CD14-positive monocyte (primary cell): Measurements from ENCODE around the gene GPC5. TPM values are rescaled to one million over a fixed set of nuclear protein-coding genes. Genes with fewer than 3 reads are reported as not detected.

Experiments used
- DNase-seq, 3 donors: peaks; one replicate each; pipeline ENCODE4 v3.0.0-alpha.2; 2011 to 2022
- H2AFZ ChIP-seq: 2 replicates; pipeline ENCODE4 v1.6.0; 2012; ENCODE audit warnings: mild to moderate bottlenecking, low read depth, low read length, inconsistent platforms; ENCODE audit not compliant: insufficient read depth, poor library complexity, severe bottlenecking
- H3K27ac ChIP-seq, 2 donors: 1 replicate in 1 of 2; 2 replicates in 1 of 2; pipeline ENCODE4 v1.5.1; 2012 to 2013; ENCODE audit warnings: low read length in 2 of 2, control low read depth in 1 of 2, inconsistent platforms in 1 of 2, low read depth in 1 of 2, mild to moderate bottlenecking in 1 of 2
- H3K27me3 ChIP-seq, 2 donors: one replicate each; pipeline versions ENCODE4 v1.6.0 to v1.6.1; 2011 to 2013; ENCODE audit warnings: low read length in 2 of 2; ENCODE audit not compliant: control insufficient read depth in 2 of 2, insufficient read depth in 2 of 2
- H3K36me3 ChIP-seq, 2 donors: replicated peaks in 1 of 2; 1 replicate in 1 of 2; 2 replicates in 1 of 2; pipeline versions ENCODE4 v1.5.1 to v1.6.1; 2012 to 2013; ENCODE audit warnings: low read length in 2 of 2, control low read depth in 1 of 2, inconsistent platforms in 1 of 2, mild to moderate bottlenecking in 1 of 2; ENCODE audit not compliant: insufficient read depth in 2 of 2, control insufficient read depth in 1 of 2
- H3K4me1 ChIP-seq, 2 donors: 1 replicate in 1 of 2; 2 replicates in 1 of 2; pipeline versions ENCODE4 v1.5.1 to v1.6.1; 2012 to 2013; ENCODE audit warnings: low read length in 2 of 2, control low read depth in 1 of 2, inconsistent platforms in 1 of 2, mild to moderate bottlenecking in 1 of 2, moderate library complexity in 1 of 2; ENCODE audit not compliant: insufficient read depth in 2 of 2, control insufficient read depth in 1 of 2
- H3K4me2 ChIP-seq: replicated peaks from 2 replicates; pipeline ENCODE3; 2012; ENCODE audit warnings: low read length, moderate library complexity, mild to moderate bottlenecking; ENCODE audit not compliant: poor library complexity, severe bottlenecking; ENCODE audit errors: extremely low read depth
- H3K4me3 ChIP-seq, 3 experiments: fragments of 200-600 bp in 1 of 3; sonication (generic) in 1 of 3; replicated peaks in 1 of 3; 1 replicate in 2 of 3; 2 replicates in 1 of 3; pipeline ENCODE4 v1.5.1; 2011 to 2013; ENCODE audit warnings: low read length in 3 of 3, mild to moderate bottlenecking in 3 of 3, control low read depth in 2 of 3, low read depth in 2 of 3, inconsistent platforms in 1 of 3, moderate library complexity in 1 of 3
- H3K79me2 ChIP-seq: 2 replicates; pipeline ENCODE4 v1.6.0; 2012; ENCODE audit warnings: mild to moderate bottlenecking, control low read depth, inconsistent platforms, low read length, moderate library complexity; ENCODE audit not compliant: insufficient read depth
- H3K9ac ChIP-seq: 2 replicates; pipeline ENCODE4 v1.6.0; 2017; ENCODE audit warnings: low read length, mild to moderate bottlenecking; ENCODE audit not compliant: insufficient read depth, poor library complexity, severe bottlenecking
- H3K9me3 ChIP-seq, 2 donors: replicated peaks in 1 of 2; 1 replicate in 1 of 2; 2 replicates in 1 of 2; pipeline versions ENCODE4 v1.5.1 to v1.6.1; 2012 to 2013; ENCODE audit warnings: low read length in 2 of 2, control low read depth in 1 of 2; ENCODE audit not compliant: control insufficient read depth in 1 of 2, insufficient read depth in 1 of 2
- H4K20me1 ChIP-seq: 2 replicates; pipeline ENCODE4 v1.6.0; 2012; ENCODE audit warnings: mild to moderate bottlenecking, low read length, control low read depth, moderate library complexity; ENCODE audit not compliant: insufficient read depth
- H3K27ac Mint-ChIP-seq, 7 donors: one replicate each; pipeline ENCODE4 v1.8.0; 2020; ENCODE audit warnings: mild to moderate bottlenecking in 7 of 7, mixed read lengths in 7 of 7, moderate library complexity in 6 of 7, inconsistent platforms in 2 of 7
- H3K27me3 Mint-ChIP-seq, 3 donors: one replicate each; pipeline ENCODE4 v1.8.0; 2021 to 2022; ENCODE audit warnings: low read depth in 3 of 3, mild to moderate bottlenecking in 3 of 3, mixed read lengths in 3 of 3, moderate library complexity in 3 of 3, inconsistent platforms in 1 of 3
- H3K36me3 Mint-ChIP-seq, 2 donors: one replicate each; pipeline ENCODE4 v1.8.0; 2020; ENCODE audit warnings: mixed read lengths in 2 of 2, inconsistent platforms in 1 of 2, mild to moderate bottlenecking in 1 of 2
- H3K4me1 Mint-ChIP-seq: one replicate; pipeline ENCODE4 v1.8.0; 2020; ENCODE audit warnings: mild to moderate bottlenecking, mixed read lengths
- H3K4me3 Mint-ChIP-seq, 2 donors: one replicate each; pipeline ENCODE4 v1.8.0; 2020; ENCODE audit warnings: mild to moderate bottlenecking in 2 of 2, mixed read lengths in 2 of 2, moderate library complexity in 1 of 2
- H3K9me3 Mint-ChIP-seq, 7 donors: one replicate each; pipeline ENCODE4 v1.8.0; 2020 to 2022; ENCODE audit warnings: mixed read lengths in 7 of 7, mild to moderate bottlenecking in 6 of 7, moderate library complexity in 6 of 7, inconsistent platforms in 2 of 7
- WGBS: methylation state at CpG from one replicate; pipeline ENCODE4 v1.1.5; 2013; ENCODE audit warnings: missing lambda C conversion rate; ENCODE audit not compliant: insufficient coverage; 5-methylcytosine and 5-hydroxymethylcytosine counted together
- intact Hi-C, 2 donors: fragments of 100-400 bp; cut with micrococcal nuclease; formaldehyde crosslinking; loops; one replicate each; pipeline versions ENCODE4 v1.15.0 to v1.15.1; 2023
- polyA plus RNA-seq, 3 donors: library from polyadenylated mRNA; depleted of rRNA in 1 of 3; unstranded in 2 of 3; stranded (reverse) in 1 of 3; fragments of 300-500 nt in 2 of 3; fragments of >200 nt in 1 of 3; fragmentation: Illumina TruSeq in 2 of 3; gene quantifications; 1 replicate in 2 of 3; 2 replicates in 1 of 3; pipeline ENCODE4 v1.2.3, GENCODE V29; 2012 to 2021
- TF ChIP-seq, protein P1 (sequence below): fragments of 200-600 bp; IDR thresholded peaks from one replicate; pipeline ENCODE4 v1.8.0; 2022; ENCODE audit warnings: antibody characterized with exemption, mild to moderate bottlenecking

GPC5 gene
- polyA plus RNA-seq, 3 donors = not detected

DNA sequence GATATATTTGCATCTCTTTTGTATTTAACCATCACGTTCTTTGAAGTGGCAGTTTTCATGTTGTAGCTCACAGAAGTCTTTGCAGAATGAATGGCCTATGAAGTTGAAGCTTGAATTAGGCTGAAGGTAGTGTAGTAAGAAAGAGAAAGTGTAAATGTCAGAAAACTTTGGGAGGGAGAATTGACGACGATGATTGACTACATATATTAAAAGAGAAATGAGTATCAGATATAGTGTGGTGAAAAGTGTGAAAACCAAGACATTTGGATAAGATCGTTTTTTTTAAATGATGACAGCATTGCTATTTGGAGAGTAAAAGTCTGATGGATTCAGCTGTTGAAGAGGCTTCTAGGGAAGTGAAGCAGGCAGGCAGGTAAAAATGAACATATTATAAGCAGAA lies 14.6 kb upstream of the GPC5 start:
- no peak overlapping the region for H3K4me2 ChIP-seq
- H3K9me3 ChIP-seq = no peaks in the 10 kb centered on the region
- Mint-ChIP-seq H3K36me3 (no peaks in the 10 kb centered on the region), H3K4me1 (no peaks in the 10 kb centered on the region), H3K27me3 (peaks cover 0 to 5% (median 0%) of the 10 kb centered on the region in 3 donors), H3K9me3 (no peaks in the 10 kb centered on the region), H3K4me3 (no peak overlapping the region), H3K27ac (no peak overlapping the region)
- no peak for DNase-seq
- H3K27me3 ChIP-seq = no peaks in the 10 kb centered on the region
- no peaks in the 10 kb centered on the region for H3K36me3 ChIP-seq
- no peak overlapping the region for H2AFZ ChIP-seq
- no peak overlapping the region for H3K27ac ChIP-seq
- TF ChIP-seq, protein P1, sequence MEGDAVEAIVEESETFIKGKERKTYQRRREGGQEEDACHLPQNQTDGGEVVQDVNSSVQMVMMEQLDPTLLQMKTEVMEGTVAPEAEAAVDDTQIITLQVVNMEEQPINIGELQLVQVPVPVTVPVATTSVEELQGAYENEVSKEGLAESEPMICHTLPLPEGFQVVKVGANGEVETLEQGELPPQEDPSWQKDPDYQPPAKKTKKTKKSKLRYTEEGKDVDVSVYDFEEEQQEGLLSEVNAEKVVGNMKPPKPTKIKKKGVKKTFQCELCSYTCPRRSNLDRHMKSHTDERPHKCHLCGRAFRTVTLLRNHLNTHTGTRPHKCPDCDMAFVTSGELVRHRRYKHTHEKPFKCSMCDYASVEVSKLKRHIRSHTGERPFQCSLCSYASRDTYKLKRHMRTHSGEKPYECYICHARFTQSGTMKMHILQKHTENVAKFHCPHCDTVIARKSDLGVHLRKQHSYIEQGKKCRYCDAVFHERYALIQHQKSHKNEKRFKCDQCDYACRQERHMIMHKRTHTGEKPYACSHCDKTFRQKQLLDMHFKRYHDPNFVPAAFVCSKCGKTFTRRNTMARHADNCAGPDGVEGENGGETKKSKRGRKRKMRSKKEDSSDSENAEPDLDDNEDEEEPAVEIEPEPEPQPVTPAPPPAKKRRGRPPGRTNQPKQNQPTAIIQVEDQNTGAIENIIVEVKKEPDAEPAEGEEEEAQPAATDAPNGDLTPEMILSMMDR = no peak
- intact Hi-C loops = no loop called here
- 100% methylated on average over 1 of the region's 4 CpGs for WGBS
- no peak overlapping the region for H3K4me3 ChIP-seq
- no peaks in the 10 kb centered on the region for H3K79me2 ChIP-seq
- no peaks in the 10 kb centered on the region for H4K20me1 ChIP-seq
- no peak overlapping the region for H3K9ac ChIP-seq
- no peaks in the 10 kb centered on the region for H3K4me1 ChIP-seq

DNA sequence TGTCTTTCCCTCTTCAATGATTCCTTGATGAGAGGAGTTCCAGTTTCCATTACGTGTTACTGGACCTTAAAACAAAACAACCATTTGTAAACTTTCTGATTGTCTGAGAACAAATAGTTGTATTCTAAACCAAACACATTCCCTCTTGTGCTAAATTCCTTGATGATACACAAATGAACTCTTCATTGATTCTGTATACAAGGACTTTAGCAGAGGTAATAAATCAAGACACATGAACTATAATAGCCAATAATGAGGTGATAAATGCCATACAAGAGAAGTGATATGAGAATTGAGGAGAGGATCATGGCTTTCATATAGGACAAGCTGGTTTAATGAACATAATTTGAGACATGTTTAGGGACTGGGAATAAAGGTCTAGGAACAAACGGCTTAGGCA lies 13.5 kb upstream of the GPC5 start:
- H3K27me3 Mint-ChIP-seq = peaks cover 0 to 5% (median 0%) of the 10 kb centered on the region in 3 donors
- H3K4me1 Mint-ChIP-seq = no peaks in the 10 kb centered on the region
- no peaks in the 10 kb centered on the region for H3K36me3 Mint-ChIP-seq
- DNase-seq = no peak
- no peaks in the 10 kb centered on the region for H3K79me2 ChIP-seq
- H3K4me3 Mint-ChIP-seq = no peak overlapping the region
- TF ChIP-seq, protein P1 = no peak
- H3K4me3 ChIP-seq = no peak overlapping the region
- H3K27me3 ChIP-seq = no peaks in the 10 kb centered on the region
- no peak overlapping the region for H2AFZ ChIP-seq
- no peak overlapping the region for H3K27ac ChIP-seq
- intact Hi-C loops = no loop called here
- H3K27ac Mint-ChIP-seq = no peak overlapping the region
- 71% methylated on average over 1 of the region's 2 CpGs for WGBS
- no peaks in the 10 kb centered on the region for H4K20me1 ChIP-seq
- H3K4me1 ChIP-seq = no peaks in the 10 kb centered on the region
- H3K9ac ChIP-seq = no peak overlapping the region
- H3K9me3 ChIP-seq = no peaks in the 10 kb centered on the region
- H3K9me3 Mint-ChIP-seq = no peaks in the 10 kb centered on the region
- no peak overlapping the region for H3K4me2 ChIP-seq
- H3K36me3 ChIP-seq = no peaks in the 10 kb centered on the region
